Mammary epithelial cell (primary cell): ENCODE data around the gene USP11.

Experiments
- EZH2 ChIP-seq: IDR thresholded peaks from 2 replicates; pipeline ENCODE4 v1.6.1; 2012; ENCODE audit warnings: low read length, inconsistent platforms, borderline replicate concordance
- TF ChIP-seq, protein P1 (sequence below), 2 donors: IDR thresholded peaks in 1 of 2; conservative IDR thresholded peaks in 1 of 2; 2 replicates each; pipeline ENCODE4 v1.5.1; 2011 to 2012; ENCODE audit warnings: inconsistent platforms in 2 of 2, low read length in 2 of 2, mild to moderate bottlenecking in 2 of 2, control low read depth in 1 of 2, low read depth in 1 of 2; ENCODE audit not compliant: insufficient read depth in 1 of 2; ENCODE audit errors: extremely low read depth in 1 of 2

- TF ChIP-seq, protein P1, sequence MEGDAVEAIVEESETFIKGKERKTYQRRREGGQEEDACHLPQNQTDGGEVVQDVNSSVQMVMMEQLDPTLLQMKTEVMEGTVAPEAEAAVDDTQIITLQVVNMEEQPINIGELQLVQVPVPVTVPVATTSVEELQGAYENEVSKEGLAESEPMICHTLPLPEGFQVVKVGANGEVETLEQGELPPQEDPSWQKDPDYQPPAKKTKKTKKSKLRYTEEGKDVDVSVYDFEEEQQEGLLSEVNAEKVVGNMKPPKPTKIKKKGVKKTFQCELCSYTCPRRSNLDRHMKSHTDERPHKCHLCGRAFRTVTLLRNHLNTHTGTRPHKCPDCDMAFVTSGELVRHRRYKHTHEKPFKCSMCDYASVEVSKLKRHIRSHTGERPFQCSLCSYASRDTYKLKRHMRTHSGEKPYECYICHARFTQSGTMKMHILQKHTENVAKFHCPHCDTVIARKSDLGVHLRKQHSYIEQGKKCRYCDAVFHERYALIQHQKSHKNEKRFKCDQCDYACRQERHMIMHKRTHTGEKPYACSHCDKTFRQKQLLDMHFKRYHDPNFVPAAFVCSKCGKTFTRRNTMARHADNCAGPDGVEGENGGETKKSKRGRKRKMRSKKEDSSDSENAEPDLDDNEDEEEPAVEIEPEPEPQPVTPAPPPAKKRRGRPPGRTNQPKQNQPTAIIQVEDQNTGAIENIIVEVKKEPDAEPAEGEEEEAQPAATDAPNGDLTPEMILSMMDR (conservative IDR thresholded peaks at IDR 0.05 in 1 of 2, IDR thresholded peaks at IDR 0.05 in 1 of 2; ENCODE audit: extremely low read depth in 1 of 2, insufficient read depth in 1 of 2, low read depth in 1 of 2, low read length in 2 of 2) = peak; percentile 13 to 40
- TF ChIP-seq EZH2 = no peak
These were observed 32.2 kb upstream of the USP11 start for GRCh38 chrX:47200385-47201150.
